Vagina (tissue), 2 donors: ENCODE results near the gene PPP3CB. TPM values are rescaled to one million over a fixed set of nuclear protein-coding genes. Genes with fewer than 3 reads are reported as not detected.

Experiments used
- DNase-seq, 2 donors: peaks; one replicate each; pipeline ENCODE4 v3.0.0-alpha.2; 2017; ENCODE audit errors: extremely low spot score in 2 of 2
- H3K27ac ChIP-seq: fragments of 200-600 bp; sonication (generic); one replicate; pipeline ENCODE4 v1.5.1; 2019
- H3K27me3 ChIP-seq: fragments of 200-600 bp; sonication (generic); one replicate; pipeline ENCODE4 v1.5.1; 2019
- H3K36me3 ChIP-seq, 2 donors: fragments of 200-600 bp; sonication (generic); one replicate each; pipeline ENCODE4 v1.5.1; 2017 to 2019
- H3K4me1 ChIP-seq: fragments of 200-600 bp; sonication (generic); one replicate; pipeline ENCODE4 v1.5.1; 2019
- H3K4me3 ChIP-seq, 2 donors: fragments of 200-600 bp; sonication (generic); 1 replicate in 1 of 2; 2 replicates in 1 of 2; pipeline ENCODE4 v1.5.1; 2016 to 2019
- H3K9me3 ChIP-seq: fragments of 200-600 bp; sonication (generic); one replicate; pipeline ENCODE4 v1.5.1; 2019
- CTCF ChIP-seq, 3 experiments: fragments of 450-650 bp in 2 of 3; fragments of 200-600 bp in 1 of 3; sonication (generic) in 1 of 3; IDR thresholded peaks; one replicate each; pipeline ENCODE4 v1.5.1; 2017 to 2019; ENCODE audit warnings: antibody characterized with exemption in 3 of 3, mild to moderate bottlenecking in 2 of 3, moderate library complexity in 2 of 3
- POLR2A ChIP-seq, 2 donors: fragments of 450-650 bp; IDR thresholded peaks; one replicate each; pipeline ENCODE4 v1.6.1; 2017; ENCODE audit warnings: antibody characterized with exemption in 2 of 2, mild to moderate bottlenecking in 2 of 2, moderate library complexity in 2 of 2
- POLR2AphosphoS5 ChIP-seq, 2 donors: sonication (generic); formaldehyde crosslinking; IDR thresholded peaks; one replicate each; pipeline ENCODE4 v1.9.0; 2017; ENCODE audit warnings: antibody characterized with exemption in 2 of 2, mild to moderate bottlenecking in 2 of 2, low read depth in 1 of 2; ENCODE audit not compliant: insufficient read depth in 1 of 2
- intact Hi-C: fragments of 100-400 bp; cut with DNase I; formaldehyde crosslinking; loops from one replicate; pipeline ENCODE4 v1.15.1; 2023
- total RNA-seq: library from RNA; depleted of rRNA; stranded (reverse); fragments of >200 nt; gene quantifications from one replicate; pipeline ENCODE4 v1.2.3, GENCODE V29; 2016

The PPP3CB gene
- total RNA-seq, 1 donor from 2014 or later = 46.2 TPM

- no peak for DNase-seq
These were observed 33.4 kb upstream of the PPP3CB start for GRCh38 chr10:73529089-73529832.

GRCh38 chr10:73522263-73522662, 26.4 kb upstream of the PPP3CB start:
- TF ChIP-seq CTCF (IDR thresholded peaks at IDR 0.05) = no peak
- no peak for TF ChIP-seq POLR2AphosphoS5 (IDR thresholded peaks at IDR 0.05; ENCODE audit: insufficient read depth in 1 of 2, low read depth in 1 of 2)
- no peak for TF ChIP-seq POLR2A (IDR thresholded peaks at IDR 0.05)
- DNase-seq = no peak
- Histone ChIP-seq H3K4me1 (no peaks in the 10 kb centered on the region), H3K4me3 (no peak overlapping the region), H3K36me3 (peaks cover 0 to 72% of the 10 kb centered on the region in 2 donors), H3K27me3 (no peaks in the 10 kb centered on the region), H3K27ac (no peak overlapping the region), H3K9me3 (no peaks in the 10 kb centered on the region)
- intact Hi-C loops = no loop called here

More at GRCh38 chr10:73529089-73529832, 33.4 kb upstream of the PPP3CB start:
- peaks cover 0 to 27% of the 10 kb centered on the region in 2 donors for H3K36me3 ChIP-seq
- H3K4me1 ChIP-seq = no peaks in the 10 kb centered on the region
- H3K9me3 ChIP-seq = no peaks in the 10 kb centered on the region
- no peak overlapping the region for H3K4me3 ChIP-seq
- TF ChIP-seq POLR2A (IDR thresholded peaks at IDR 0.05) (no peak), POLR2AphosphoS5 (IDR thresholded peaks at IDR 0.05; ENCODE audit: insufficient read depth in 1 of 2, low read depth in 1 of 2) (no peak), CTCF (IDR thresholded peaks at IDR 0.05) (peak; percentile 60 to 95 (median 92))
- intact Hi-C loops = no loop called here
- no peak overlapping the region for H3K27ac ChIP-seq
- no peaks in the 10 kb centered on the region for H3K27me3 ChIP-seq

DNA sequence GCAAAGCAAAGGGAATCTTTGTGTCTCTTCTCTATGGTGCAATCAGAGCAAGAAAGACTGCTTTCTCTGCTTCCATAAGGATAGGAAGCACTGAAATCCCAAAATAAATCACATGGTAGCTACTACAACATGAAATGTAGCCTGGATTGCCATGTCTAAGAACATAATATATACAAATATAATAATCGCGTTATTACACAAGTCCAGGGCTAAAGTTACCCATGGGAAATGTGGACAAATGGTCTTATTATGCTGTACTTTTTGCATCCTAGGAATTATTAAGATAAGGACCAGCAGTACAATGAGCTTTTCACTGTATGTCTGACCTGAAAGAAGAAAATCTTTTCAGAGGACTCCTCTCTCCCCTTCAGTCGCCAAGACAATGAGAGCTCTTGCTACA, 23.5 kb upstream of the PPP3CB start:
- Histone ChIP-seq H3K27me3 (no peaks in the 10 kb centered on the region), H3K9me3 (no peaks in the 10 kb centered on the region), H3K4me1 (no peaks in the 10 kb centered on the region), H3K27ac (no peak overlapping the region), H3K36me3 (peaks cover 0 to 62% of the 10 kb centered on the region in 2 donors), H3K4me3 (no peak overlapping the region)
- TF ChIP-seq CTCF (IDR thresholded peaks at IDR 0.05) (no peak), POLR2A (IDR thresholded peaks at IDR 0.05) (no peak), POLR2AphosphoS5 (IDR thresholded peaks at IDR 0.05; ENCODE audit: insufficient read depth in 1 of 2, low read depth in 1 of 2) (no peak)
- intact Hi-C loops = no loop called here
- DNase-seq = no peak

GRCh38 chr10:73517166-73517888, 21.5 kb upstream of the PPP3CB start:
- intact Hi-C loops = no loop called here
- TF ChIP-seq POLR2AphosphoS5 (IDR thresholded peaks at IDR 0.05; ENCODE audit: insufficient read depth in 1 of 2, low read depth in 1 of 2) (no peak), POLR2A (IDR thresholded peaks at IDR 0.05) (no peak)
- Histone ChIP-seq H3K4me1 (no peaks in the 10 kb centered on the region), H3K4me3 (no peak overlapping the region), H3K36me3 (peaks cover 0 to 47% of the 10 kb centered on the region in 2 donors), H3K9me3 (no peaks in the 10 kb centered on the region), H3K27me3 (no peaks in the 10 kb centered on the region), H3K27ac (no peak overlapping the region)
- DNase-seq = no peak

- Histone ChIP-seq H3K27me3 (no peaks in the 10 kb centered on the region), H3K27ac (no peak overlapping the region), H3K4me1 (no peaks in the 10 kb centered on the region), H3K9me3 (no peaks in the 10 kb centered on the region), H3K36me3 (peaks cover 0 to 26% of the 10 kb centered on the region in 2 donors), H3K4me3 (no peak overlapping the region)
- no peak for DNase-seq
- TF ChIP-seq POLR2AphosphoS5 (IDR thresholded peaks at IDR 0.05; ENCODE audit: insufficient read depth in 1 of 2, low read depth in 1 of 2) = no peak
- TF ChIP-seq POLR2A (IDR thresholded peaks at IDR 0.05) = no peak
- TF ChIP-seq CTCF (IDR thresholded peaks at IDR 0.05) = no peak
- intact Hi-C loops = no loop called here
These were observed 16.5 kb upstream of the PPP3CB start for GRCh38 chr10:73512207-73512743.
